ENCODE data around the gene ANLN. TPM values are rescaled to one million over a fixed set of nuclear protein-coding genes. Genes with fewer than 3 reads are reported as not detected.

ANLN gene
- total and polyA plus RNA-seq, 7 donors: 2.4 to 16.9 (median 4.6) TPM

DNA sequence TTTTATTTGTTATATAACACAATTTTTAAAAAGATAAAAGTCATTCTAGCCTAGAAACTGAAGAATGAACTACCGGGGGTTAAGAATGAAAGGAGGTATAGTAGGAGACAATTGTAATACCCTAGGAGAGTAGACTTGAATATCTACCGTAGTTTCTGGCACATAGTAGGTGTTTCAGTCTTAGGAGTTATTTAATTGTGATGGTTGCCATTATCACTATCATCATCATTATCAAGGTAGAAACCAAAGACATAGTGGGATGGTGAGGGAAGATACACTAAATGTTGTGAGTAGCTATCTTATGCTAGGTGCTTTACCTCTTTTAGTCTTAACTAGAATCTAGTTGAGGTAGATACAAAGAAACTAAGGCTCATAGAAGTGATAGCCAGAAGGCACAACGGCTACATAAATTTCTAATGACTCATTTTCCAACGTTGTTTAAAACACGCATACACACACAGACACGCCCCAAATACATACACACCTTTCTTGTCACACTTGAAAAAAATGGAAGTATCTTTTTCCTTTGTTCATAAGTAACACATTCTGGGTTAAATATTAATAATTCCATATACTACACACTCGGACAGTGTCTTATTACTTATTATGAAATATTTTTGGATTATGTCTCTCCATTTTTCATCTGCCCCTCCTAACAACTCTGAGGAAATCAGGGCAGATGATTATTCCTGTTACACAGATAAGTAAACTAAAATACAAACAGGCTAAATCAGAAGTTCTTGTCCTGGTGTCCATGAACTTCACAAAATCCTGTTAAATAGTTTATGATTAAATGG, 2.0 kb upstream of the ANLN start:
- intact Hi-C loops (cut with DNase I): no loop called here
- H3K4me1 ChIP-seq: peaks cover 0 to 23% (median 16%) of the 10 kb centered on the region in 4 donors
- 24 to 69% methylated on average over 7 of the region's 7 CpGs for WGBS, 2 donors
- TF ChIP-seq POLR2A (IDR thresholded peaks at IDR 0.05): no peak
- H3K27ac ChIP-seq: peak overlapping the region; percentile 69 to 88 (median 81)
- no peak for DNase-seq
- no peaks in the 10 kb centered on the region for H3K9me3 ChIP-seq
- no peak overlapping the region for H3K4me3 ChIP-seq
- H3K36me3 ChIP-seq: no peaks in the 10 kb centered on the region
- H3K27me3 ChIP-seq: no peaks in the 10 kb centered on the region

DNA sequence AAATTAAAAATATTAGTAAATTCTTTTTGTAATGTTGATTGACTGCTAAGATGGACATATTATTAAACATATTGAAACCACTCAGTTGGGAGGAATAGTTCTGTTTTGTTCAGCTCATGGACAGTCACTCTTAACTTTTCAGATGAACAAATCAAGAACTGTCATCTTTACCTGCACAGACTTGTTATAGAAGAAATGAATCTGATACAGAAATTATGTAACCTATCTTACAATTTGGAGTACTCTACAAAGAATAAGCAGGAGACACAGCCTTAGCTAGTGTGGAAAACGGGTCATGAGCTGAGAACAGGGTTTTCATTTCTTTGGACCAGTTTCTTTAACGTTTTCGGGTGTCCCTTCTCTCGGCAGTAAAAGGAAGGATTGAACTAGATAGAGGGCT, 1.2 kb upstream of the ANLN start:
- H3K27ac ChIP-seq: peak overlapping the region; percentile 69 to 88 (median 81)
- WGBS, 2 donors: 59 to 78% methylated on average over 4 of the region's 4 CpGs
- no peak for TF ChIP-seq POLR2A (IDR thresholded peaks at IDR 0.05)
- no peak for TF ChIP-seq POLR2AphosphoS5 (IDR thresholded peaks at IDR 0.05)
- no peak for TF ChIP-seq EP300 (IDR thresholded peaks at IDR 0.05)
- TF ChIP-seq, protein P1, sequence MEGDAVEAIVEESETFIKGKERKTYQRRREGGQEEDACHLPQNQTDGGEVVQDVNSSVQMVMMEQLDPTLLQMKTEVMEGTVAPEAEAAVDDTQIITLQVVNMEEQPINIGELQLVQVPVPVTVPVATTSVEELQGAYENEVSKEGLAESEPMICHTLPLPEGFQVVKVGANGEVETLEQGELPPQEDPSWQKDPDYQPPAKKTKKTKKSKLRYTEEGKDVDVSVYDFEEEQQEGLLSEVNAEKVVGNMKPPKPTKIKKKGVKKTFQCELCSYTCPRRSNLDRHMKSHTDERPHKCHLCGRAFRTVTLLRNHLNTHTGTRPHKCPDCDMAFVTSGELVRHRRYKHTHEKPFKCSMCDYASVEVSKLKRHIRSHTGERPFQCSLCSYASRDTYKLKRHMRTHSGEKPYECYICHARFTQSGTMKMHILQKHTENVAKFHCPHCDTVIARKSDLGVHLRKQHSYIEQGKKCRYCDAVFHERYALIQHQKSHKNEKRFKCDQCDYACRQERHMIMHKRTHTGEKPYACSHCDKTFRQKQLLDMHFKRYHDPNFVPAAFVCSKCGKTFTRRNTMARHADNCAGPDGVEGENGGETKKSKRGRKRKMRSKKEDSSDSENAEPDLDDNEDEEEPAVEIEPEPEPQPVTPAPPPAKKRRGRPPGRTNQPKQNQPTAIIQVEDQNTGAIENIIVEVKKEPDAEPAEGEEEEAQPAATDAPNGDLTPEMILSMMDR (IDR thresholded peaks at IDR 0.05): no peak

DNA sequence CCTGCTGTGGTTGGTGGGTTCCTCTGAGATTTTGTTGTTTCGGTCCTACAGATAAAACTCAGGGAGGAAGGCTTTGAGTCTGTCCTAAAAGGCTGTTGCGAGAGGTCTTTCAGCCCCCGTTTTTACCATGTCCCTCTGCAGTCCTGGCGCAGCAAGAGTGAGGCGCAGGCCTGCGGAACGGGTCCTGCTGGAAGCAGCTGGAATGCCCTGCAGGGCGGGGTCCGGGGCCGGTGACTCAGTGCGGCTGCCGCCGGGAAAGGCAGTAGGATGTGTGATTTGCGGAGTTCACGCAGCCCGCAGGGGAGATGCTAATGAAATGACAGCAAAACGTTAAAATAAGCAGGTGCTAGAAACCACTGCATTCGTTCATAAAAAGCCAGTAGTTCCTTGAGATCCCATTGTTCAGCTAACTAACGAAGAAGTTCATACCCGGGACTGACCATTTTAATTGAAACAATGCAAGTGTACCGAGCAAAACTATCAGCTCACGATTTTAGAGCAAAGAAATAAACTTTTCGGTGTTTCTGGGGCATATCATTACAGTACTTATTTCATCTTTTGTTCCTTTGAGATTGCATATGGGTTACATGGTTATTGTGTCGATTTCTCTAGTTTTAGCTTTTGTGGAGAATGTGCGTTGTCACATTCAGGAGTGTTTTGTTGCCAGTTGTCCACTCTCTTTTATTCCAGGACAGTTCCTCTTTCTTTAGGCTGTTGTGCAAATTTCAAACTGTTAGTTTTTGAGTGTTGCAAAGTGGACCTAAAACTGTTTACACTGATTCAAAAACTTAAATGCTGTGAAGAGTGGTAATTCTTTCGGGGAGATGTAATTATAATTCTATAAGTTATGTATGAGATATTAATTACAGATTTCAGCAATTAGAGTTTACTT, 783 bp downstream of the ANLN start:
- DNase-seq: peak; percentile 69
- TF ChIP-seq POLR2A (IDR thresholded peaks at IDR 0.05): no peak
- TF ChIP-seq, protein P1 (IDR thresholded peaks at IDR 0.05): no peak
- no peak for TF ChIP-seq EP300 (IDR thresholded peaks at IDR 0.05)
- peak in 2 of 4 donors; percentile 11 to 59 for TF ChIP-seq POLR2AphosphoS5 (IDR thresholded peaks at IDR 0.05)
- Histone ChIP-seq H3K36me3 (no peaks in the 10 kb centered on the region), H3K4me1 (peaks cover 0 to 31% (median 16%) of the 10 kb centered on the region in 4 donors), H3K9me3 (no peaks in the 10 kb centered on the region), H3K27me3 (no peaks in the 10 kb centered on the region), H3K4me3 (peak overlapping the region; percentile 30 to 66 (median 56)), H3K27ac (peak overlapping the region; percentile 48 to 88 (median 81))
- intact Hi-C loops (cut with DNase I): no loop called here
- 1 to 2% methylated on average over 26 of the region's 26 CpGs for WGBS, 2 donors

More for the DNA sequence above, 1.2 kb upstream of the ANLN start:
- H3K4me1 ChIP-seq: peaks cover 0 to 29% (median 16%) of the 10 kb centered on the region in 4 donors
- H3K27me3 ChIP-seq: no peaks in the 10 kb centered on the region
- no peak overlapping the region for H3K4me3 ChIP-seq
- no peaks in the 10 kb centered on the region for H3K36me3 ChIP-seq
- H3K9me3 ChIP-seq: no peaks in the 10 kb centered on the region
- intact Hi-C loops (cut with DNase I): no loop called here
- no peak for DNase-seq

DNA sequence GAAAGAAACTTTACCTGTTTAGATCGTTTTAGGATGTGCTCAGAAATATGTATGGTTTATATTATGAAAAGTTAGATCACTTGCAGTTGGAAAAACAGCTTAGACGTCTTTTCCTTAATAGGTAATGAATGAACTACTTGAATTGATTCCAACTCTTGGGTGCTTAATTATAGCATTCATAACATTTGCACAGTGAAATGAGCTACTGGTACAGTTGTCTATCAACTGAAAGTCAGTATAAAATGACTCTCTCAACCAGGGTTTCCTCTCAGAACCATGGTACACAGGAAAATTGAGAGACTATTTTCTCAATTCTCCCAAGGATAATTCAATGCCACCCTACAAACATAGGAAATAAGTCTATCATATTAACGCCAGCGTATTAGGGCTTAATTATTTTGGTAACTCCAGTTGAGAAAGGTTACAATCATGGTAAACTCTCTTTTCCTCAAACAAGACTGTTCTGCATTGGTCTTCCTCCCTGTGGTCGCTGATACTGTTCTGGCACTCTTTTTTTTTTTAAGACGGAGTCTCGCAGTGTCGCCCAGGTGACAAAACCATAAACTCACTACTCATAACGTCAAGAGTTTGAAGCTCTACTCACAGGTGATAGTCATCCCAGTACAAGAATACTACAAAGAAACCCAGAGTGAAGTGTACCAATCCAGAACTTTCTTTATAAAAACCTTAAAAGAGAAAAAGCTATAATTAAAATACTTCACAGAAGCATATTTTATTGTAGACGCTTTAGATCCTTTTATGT, 2.0 kb downstream of the ANLN start:
- Histone ChIP-seq H3K36me3 (no peaks in the 10 kb centered on the region), H3K27ac (peak overlapping the region in 2 of 4 donors; percentile 83 to 88), H3K4me1 (peaks cover 0 to 31% (median 16%) of the 10 kb centered on the region in 4 donors), H3K9me3 (no peaks in the 10 kb centered on the region), H3K4me3 (no peak overlapping the region), H3K27me3 (no peaks in the 10 kb centered on the region)
- 25 to 33% methylated on average over 10 of the region's 10 CpGs for WGBS, 2 donors
- no peak for TF ChIP-seq EP300 (IDR thresholded peaks at IDR 0.05)
- intact Hi-C loops (cut with DNase I): no loop called here
- DNase-seq: no peak

DNA sequence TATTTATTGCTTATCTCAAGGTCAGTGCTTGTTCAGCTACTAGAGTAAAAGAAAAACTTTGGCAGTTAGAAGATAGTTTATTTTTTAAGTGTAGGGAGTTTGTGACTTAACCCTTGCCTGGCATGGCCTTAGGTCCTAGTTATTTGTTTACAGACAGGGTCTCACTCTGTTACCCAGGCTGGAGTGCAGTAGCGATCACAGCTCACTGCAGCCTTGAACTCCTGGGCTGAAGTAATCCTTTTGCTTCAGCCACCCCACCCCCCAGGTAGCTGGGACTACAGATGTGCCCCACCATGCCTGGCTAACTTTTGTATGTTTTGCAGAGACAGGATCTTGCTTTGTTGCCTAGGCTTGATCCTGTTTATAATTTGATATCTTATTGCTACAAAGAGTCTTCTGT, 4.2 kb downstream of the ANLN start:
- Histone ChIP-seq H3K4me1 (peaks cover 0 to 31% (median 16%) of the 10 kb centered on the region in 4 donors), H3K27me3 (no peaks in the 10 kb centered on the region), H3K36me3 (no peaks in the 10 kb centered on the region), H3K4me3 (no peak overlapping the region), H3K27ac (no peak overlapping the region), H3K9me3 (no peaks in the 10 kb centered on the region)
- TF ChIP-seq POLR2AphosphoS5 (IDR thresholded peaks at IDR 0.05) (no peak), EP300 (IDR thresholded peaks at IDR 0.05) (no peak), POLR2A (IDR thresholded peaks at IDR 0.05) (no peak)
- TF ChIP-seq, protein P1 (IDR thresholded peaks at IDR 0.05): no peak
- WGBS, 2 donors: 91 to 92% methylated on average over 1 of the region's 1 CpG
- DNase-seq: no peak
- intact Hi-C loops (cut with DNase I): no loop called here

Data from sigmoid colon (tissue), 7 donors.